RPMI7951 (cell line): ENCODE data around the gene FAM210B. TPM values are rescaled to one million over a fixed set of nuclear protein-coding genes. Genes with fewer than 3 reads are reported as not detected.
"Not testable (repeated sequence)": the region's sequence is repeated elsewhere in the genome, so short reads cannot be mapped to it uniquely, and the experiment has no call there.

Source experiments
- DNase-seq: peaks from one replicate; pipeline ENCODE4 v3.0.0-alpha.2; 2012; ENCODE audit warnings: low read depth
- total RNA-seq: library from RNA; depleted of rRNA; stranded (reverse); fragments of >200 nt; shearing (Covaris generic); gene quantifications from 2 replicates; pipeline ENCODE4 v1.2.3, GENCODE V29; 2014; rRNA removed

The FAM210B gene
- total RNA-seq, result 47.8 and 48.4 TPM in 2 replicates

GRCh38 chr20:56358600-56359211 lies at the start of gene FAM210B:
Gene FAM210B (plus strand): TSS chr20:56358974. CDS start chr20:56359006, 32 bp downstream.
- DNase-seq, result peak; percentile 93

- DNase-seq, result no peak
Measured at GRCh38 chr20:56316051-56316450, 42.7 kb upstream of the FAM210B start.

GRCh38 chr20:56316483-56316882 lies 42.3 kb upstream of the FAM210B start:
- no peak for DNase-seq

DNA sequence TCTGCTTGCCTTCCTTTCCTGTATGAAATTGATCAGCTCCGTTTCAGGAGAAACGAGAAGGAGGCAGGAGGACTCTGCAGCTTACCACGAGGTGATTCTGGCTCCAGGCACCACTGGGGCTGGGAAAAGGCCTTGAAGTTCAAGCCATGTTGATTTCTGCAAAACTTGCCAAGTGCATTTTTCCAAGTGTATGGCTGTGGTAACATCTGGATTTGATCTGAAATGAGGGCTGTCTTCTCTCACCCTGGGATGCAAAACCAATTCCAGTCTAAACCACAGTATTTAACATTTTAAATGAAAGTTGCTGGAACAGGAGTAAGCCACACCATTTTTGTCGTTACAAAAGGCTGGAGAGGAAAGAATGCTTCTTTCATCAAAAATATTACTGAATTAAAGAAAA lies 36.1 kb upstream of the FAM210B start:
- DNase-seq, result peak; percentile 18

- DNase-seq, result no peak
Measured at GRCh38 chr20:56323206-56323605, 35.6 kb upstream of the FAM210B start.

GRCh38 chr20:56323656-56324055 lies 35.1 kb upstream of the FAM210B start:
- no peak for DNase-seq

GRCh38 chr20:56324806-56325205 lies 34.0 kb upstream of the FAM210B start:
- no peak for DNase-seq

DNA sequence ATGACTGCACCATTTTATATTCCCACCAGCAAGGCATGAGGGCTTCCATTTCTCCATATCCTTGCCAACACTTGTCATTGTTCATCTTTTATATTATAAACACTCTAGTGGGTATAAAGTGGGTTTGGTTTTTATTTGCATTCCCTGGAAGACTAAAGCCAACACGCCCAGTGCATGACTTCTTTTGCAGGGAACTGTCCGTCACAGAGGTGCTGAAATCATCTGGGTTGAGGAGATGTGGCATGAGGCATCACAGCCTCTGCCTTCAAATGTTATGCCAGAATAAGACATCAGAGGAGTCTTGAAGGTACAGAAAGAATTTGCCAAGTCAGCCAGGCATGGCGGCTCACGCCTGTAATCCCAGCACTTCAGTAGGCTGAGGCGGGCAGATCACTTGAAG lies 29.9 kb upstream of the FAM210B start:
- peak; percentile 34 for DNase-seq

DNA sequence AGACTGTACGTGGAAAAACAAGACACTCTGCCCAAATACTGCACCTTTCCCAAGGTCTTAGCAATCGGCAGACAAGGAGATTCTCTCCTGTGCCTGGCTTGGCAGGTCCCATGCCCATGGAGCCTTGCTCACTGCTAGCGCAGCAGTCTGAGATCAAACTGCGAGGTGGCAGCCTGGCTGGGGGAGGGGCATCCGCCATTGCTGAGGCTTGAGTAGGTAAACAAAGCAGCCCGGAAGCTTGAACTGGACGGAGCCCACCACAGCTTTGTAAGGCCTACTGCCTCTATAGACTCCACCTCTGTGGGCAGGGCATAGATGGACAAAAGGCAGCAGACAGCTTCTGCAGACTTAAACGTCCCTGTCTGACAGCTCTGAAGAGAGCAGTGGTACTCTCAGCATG lies 22.1 kb upstream of the FAM210B start:
- not testable (repeated sequence) for DNase-seq

DNA sequence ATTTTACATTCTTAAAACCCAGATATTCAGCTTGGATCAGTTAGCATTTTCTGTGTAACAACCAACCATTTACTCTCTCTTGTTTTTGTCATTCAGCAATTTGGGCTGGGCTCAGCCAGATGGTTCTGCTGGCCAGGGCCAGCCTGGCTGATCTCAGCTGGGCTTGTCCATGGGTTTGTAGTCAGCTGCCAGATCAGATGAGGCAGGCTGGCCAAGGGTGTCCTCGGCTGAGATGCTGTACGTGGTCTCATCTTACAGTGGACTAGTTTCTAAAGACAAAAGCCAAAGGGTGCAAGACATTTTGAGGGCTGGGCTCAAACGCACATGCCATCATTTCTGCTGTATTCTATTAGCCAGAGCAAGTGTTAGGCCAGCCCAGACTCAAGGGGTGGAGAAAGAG lies 16.0 kb upstream of the FAM210B start:
- no peak for DNase-seq

- peak; percentile 56 for DNase-seq
Measured at GRCh38 chr20:56343861-56344381, 14.9 kb upstream of the FAM210B start.

GRCh38 chr20:56345911-56346310 lies 12.9 kb upstream of the FAM210B start:
- no peak for DNase-seq

DNA sequence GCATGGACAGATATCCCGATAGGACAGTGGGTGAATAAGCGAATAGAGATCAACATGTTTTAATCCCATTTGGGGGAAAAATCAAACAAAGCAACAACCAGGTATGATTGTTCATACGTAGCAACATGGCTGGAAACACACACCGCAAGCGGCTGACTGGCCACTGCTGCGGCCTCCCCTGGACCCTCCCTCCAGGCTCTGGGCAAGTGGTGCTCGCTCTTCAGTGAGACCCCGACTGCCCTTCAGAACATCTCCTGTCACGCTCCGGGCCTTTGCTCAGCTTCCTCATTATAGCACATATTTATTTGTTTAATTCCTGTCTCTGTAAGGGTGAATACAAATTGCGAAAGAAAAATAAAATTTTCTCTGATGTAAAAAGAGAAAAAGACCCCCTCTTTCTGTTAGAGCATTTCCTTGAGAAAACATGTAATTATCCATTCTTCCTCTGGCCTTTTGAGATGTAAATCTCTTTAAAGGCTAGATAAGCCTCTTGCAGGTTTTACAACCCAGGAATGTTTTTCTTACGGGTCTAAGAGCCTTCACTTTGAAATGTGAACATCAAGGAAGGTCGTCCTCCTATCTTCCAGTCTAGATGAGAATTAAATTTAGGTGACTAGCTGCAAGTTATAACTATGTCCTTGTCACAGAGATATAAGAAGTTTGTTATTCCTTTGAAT lies 11.0 kb upstream of the FAM210B start:
- no peak for DNase-seq

DNA sequence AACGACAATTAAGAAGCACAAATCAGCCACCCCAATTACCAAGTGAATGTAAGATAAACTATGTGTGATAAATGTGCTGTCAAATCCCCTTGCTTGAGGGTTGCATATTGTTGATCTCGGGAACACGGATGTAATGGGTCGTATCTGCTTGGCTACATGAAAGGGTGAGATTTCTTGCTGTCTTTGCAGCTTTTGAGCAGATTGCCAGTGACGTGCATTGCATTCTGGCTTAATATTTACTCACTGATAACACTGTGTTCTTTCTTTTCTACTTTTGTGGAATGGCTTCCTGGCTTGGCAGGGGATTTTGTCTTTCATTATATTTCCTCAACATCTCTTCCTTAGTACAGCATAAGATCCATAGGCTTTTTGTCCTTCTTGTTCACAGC lies 10.5 kb upstream of the FAM210B start:
- no peak for DNase-seq

- DNase-seq, result no peak
Measured at GRCh38 chr20:56348746-56349145, 10.0 kb upstream of the FAM210B start.

GRCh38 chr20:56350842-56351241 lies 7.9 kb upstream of the FAM210B start:
- peak; percentile 49 for DNase-seq

DNA sequence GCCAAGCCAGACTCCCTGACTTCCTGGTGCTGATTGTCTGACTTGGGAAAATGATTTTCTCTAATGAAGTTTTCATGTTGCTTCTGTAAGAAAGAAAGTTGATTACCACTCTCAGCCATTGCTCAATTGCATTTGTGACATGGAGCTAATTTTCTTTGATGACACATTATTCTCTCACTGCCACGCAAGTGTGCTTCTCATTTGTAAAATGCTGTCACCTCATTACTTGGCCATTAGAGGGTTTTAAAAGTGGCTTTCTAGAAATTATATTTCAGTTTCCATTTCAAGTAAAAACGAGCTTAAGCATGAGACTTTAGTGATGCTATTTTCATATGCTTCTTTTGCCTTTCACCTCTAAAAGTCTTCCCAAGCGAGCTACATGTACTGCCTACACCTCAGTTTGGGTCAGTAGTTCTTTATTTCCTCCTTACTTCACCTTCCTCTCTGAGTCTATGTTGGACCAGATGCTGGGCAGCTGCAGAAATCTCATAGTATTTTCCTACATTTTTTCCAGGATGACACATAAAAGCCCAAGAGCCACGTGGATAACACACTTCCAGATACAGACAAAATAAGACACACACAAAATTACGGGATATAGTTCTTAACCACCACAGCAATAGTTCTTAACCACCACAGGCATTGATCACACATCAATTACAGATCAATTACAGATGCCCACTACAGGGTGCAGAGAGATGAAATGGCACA lies 6.3 kb upstream of the FAM210B start:
- peak; percentile 29 for DNase-seq

GRCh38 chr20:56353356-56353755 lies 5.4 kb upstream of the FAM210B start:
- no peak for DNase-seq

DNA sequence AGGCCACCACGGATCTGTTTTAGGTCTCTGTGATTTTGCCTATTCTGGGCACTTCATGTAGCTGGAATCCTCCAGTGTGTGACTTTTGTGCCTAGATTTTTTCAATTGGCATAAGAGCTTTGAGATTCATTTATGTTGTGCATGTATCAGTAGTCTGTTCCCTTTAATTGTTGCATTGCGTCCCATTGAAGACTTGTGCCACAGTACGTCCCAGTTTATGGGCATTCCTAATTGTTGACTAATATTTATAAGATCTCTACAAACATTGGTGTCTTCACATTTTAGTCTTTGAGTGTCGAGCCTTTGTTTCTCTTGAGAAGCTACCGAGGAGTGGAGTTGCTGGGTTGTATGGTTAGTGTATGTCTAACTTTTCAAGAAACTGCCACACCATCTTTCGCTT lies 704 bp upstream of the FAM210B start:
- peak; percentile 38 for DNase-seq

- DNase-seq, result peak; percentile 80
Measured at GRCh38 chr20:56359212-56360132, 698 bp downstream of the FAM210B start.

GRCh38 chr20:56360133-56360907 lies 1.5 kb downstream of the FAM210B start:
- DNase-seq, result no peak
